GM21619 (cell line): ENCODE measurements around the gene MFF.

Experiments used
- ATAC-seq: cut with Tn5 transposase; IDR thresholded peaks from one replicate; pipeline ENCODE4 v1.9.1; 2021; ENCODE audit not compliant: unreplicated experiment

The MFF gene, protein sequence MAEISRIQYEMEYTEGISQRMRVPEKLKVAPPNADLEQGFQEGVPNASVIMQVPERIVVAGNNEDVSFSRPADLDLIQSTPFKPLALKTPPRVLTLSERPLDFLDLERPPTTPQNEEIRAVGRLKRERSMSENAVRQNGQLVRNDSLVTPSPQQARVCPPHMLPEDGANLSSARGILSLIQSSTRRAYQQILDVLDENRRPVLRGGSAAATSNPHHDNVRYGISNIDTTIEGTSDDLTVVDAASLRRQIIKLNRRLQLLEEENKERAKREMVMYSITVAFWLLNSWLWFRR

DNA sequence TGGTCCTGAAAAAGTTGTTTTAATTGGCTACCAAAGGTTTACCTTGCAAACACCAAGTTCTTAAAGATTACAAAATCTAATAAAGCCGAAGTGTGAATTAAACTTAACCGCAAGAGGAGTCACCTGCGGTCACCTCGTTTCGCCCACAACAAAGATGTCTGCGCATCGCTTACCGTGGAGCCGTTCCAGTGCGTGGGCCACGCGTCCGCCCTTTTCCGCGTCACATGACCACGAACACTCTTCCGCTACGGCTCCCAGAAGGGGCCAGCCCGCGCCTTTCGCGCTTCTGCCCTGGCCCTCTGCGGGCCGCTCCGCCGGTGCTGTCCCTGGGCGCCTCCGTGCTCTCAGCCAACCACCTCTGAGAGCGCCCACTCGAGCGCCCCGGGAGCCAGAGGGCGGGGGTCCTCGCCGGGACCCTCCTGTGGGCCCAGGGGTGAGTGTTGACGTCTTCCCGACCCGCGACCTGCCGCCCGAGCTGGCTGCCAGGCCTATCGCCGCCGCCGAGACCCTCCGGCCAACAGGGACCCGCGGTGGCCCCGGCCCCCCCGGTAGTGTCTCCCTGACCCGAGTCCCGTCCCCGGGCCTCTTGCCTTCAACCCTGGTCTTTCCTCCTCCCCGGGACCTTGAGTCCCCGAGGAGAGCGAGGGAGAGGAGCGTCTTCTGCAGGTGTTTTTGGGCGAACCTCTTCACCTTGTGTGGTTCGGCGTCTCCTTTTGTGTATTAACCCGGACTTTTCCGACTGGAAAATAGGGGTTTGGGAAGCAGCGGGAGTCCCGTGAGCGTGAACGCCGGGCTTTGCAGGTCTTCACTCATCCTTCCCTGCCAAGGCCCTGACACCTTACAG, at the start of gene MFF:
Gene MFF, plus strand, starts transcription at position 257 of the 844 bp plus-strand sequence. CDS start 5,415 bp downstream, outside the sequence.
- ATAC-seq = peak; percentile 97

DNA sequence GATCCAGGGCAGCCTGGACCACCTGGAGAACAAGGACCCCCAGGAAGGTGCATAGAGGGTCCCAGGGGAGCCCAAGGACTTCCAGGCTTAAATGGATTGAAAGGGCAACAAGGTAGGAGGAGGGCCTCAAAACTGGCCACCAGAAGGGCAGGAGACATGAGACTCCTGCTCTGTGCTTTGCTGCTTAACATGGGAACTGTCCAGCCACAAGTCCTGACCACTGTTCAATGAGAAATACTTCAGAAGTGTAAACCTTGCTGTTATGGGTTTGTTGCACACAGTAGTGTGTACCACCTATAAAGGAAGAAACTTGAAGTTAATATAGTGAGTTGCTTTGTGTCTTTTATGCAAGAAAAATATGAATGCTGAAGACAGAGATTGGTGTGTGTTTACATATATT, 44.2 kb upstream of the MFF start:
- ATAC-seq = no peak

DNA sequence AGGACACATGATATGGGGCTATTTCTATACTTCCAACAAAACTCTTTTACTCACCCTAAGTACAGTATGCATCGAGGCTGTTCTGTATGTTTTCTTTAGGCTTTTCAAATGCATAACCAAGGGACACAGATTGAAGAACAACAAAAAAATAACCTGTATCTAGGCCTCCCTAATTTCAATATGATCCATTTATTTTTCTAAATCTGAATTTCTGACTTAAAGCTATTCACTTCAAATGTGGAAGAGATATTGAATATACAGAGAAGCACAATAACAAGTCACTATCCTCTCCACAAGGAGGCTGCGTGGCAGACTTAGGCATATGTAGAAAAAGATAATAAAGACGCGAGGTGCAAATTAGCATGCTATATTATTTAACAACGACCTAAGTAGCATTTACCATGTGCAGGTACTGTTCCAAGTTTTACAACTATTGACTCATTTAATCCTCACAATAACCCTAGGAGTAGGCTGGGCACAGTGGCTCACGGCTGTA, 39.3 kb upstream of the MFF start:
- ATAC-seq = no peak

DNA sequence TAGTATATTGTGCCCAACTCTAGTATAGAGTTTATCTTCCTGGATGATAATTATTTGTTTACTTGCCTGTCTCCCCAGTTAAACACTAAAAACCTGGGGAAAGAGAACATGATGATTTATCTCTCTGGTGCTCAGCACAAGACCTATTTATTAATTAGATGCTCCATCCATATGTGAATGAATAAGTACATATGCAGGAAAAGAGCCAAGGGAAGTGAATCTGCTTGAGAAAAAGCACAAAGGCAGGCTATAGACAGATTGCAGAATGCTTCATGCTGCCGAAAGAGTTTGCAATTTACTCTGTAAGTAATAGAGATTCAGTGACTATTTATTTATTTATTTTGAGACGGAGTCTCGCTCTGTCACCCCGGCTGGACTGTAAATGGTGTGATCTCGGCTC, 37.3 kb upstream of the MFF start:
- no peak for ATAC-seq

DNA sequence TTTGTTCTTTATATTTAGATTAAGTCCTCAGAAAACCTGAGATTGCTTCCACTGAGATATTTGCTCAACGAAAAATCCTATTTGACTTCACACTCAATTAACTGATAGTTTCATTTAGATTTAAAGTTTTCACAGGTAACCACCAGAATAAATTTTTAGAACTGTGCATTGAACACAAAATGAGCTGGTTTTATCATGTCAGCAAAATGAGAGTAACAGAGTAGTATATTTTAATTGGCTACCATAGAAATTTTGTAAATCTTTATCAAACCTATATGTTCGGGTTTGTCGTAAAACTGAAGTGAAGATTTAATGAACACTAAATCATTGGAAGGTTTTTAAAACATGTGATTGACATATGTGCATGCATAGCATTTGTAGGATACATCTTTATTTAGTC, 32.7 kb upstream of the MFF start:
- no peak for ATAC-seq

DNA sequence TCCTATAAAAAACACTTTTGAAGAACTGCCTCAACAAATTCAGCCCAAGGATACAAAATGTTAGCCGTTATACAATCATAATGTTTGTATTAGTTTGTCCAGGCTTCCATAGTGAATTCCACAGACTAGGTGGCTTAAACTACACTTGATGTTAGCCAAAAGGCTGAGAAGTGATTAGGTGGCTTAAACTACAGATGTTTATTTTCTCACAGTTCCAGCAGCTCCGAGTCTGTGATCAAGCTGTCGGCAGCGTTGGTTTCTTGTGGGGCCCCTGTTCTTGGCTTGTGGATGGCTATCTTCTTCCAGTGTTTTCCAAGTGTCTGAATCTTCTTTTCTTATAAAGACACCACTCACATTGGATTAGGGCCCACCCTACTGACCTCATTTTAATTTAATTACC, 31.5 kb upstream of the MFF start:
- ATAC-seq = no peak

DNA sequence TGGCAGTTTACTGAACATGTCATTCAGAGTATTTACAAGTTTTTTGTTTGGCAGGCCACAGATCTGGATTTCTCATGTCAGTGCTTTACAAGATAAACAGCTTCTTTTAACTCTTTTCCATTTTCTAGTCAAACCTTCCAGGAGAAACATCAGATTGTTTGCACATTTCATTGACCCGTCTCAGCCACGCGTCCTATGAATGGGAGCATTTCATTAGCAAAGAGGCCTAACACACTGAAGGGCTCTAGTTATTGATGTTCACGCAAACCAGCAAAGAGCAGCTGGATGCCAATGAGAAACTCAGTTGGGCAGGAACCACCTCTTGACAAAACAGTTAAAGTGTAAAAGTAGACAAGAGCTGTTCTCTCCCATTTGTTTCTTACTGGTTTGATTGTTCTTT, 29.2 kb upstream of the MFF start:
- no peak for ATAC-seq

DNA sequence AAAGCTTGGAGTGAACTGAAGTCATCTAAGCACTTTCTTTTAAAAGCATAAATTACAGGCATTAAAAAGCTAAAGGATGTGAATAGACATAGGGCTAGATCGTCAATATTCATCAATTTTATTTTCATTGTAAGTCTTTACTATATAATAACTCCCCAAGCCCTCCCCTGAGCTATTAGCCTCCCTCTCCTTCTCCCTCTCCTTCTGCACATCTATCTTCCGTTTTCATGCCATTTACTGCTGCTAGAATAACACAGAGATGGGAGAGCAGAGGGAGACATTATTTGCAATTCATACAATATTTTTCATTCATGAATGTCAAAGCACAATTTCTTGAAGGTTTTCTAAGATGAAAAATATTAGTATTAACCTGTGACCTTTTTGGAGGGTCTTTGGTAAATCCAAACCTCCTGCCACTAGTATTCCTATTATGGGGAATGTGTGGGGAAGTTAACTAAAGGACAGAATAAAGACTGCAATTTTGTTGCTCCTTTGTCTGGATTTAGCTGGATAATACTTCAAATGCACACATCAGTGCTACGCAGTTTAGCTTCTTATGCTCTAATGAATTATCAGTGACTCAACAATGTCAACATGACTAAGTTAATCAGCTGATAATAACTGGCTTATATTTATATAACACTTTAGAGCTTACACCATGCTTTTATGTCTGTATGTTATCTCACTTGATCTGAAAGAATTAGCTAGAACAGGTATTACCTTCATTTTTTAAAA, 28.2 kb upstream of the MFF start:
- ATAC-seq = no peak

DNA sequence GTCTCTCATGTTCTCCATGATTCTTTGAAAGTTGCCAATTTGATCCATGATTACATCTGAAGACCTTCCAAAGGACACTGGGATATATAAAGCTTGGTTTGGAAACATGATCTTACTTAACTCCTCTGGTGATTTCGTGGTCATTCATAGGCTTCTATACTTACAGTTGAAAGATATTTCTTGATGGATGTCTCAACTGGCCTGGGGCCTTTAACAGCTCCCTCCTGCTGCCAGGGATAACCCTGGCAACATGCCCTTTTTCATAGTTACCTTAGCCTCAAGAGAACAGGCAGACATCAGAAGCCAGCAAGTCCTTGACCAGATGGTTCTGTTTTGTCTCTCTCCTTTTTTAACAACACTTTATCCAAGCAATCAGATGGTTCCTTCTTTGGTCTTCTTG, 23.5 kb upstream of the MFF start:
- ATAC-seq = no peak

DNA sequence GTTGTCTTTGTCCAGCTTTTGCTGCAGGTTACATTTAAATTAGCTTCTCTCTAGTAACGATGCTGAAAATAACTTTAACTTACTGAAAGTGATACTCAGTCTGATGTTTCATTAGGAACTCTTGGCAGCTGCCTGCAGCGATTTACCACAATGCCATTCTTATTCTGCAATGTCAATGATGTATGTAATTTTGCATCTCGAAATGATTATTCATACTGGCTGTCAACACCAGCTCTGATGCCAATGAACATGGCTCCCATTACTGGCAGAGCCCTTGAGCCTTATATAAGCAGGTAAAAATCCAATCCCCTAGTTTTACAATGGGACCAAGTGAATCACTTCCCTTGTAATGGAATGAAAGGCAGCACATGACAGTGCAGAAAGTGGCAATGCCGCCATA, 16.3 kb upstream of the MFF start:
- ATAC-seq = peak; percentile 83

DNA sequence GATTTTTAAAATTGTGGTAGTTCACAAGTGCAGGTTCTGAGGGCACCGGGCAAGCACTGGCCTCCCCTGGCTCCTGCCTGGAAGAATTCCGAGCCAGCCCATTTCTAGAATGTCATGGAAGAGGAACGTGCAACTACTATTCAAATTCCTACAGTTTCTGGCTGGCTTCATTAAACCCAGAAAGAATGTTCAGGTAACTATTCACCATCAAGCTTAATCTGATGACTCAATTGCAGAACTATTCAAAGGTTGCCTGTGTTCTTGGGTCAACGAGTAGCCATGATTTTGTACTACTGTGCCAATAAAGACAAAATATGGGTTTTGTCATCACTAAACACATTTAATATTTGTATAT, 14.3 kb upstream of the MFF start:
- no peak for ATAC-seq

DNA sequence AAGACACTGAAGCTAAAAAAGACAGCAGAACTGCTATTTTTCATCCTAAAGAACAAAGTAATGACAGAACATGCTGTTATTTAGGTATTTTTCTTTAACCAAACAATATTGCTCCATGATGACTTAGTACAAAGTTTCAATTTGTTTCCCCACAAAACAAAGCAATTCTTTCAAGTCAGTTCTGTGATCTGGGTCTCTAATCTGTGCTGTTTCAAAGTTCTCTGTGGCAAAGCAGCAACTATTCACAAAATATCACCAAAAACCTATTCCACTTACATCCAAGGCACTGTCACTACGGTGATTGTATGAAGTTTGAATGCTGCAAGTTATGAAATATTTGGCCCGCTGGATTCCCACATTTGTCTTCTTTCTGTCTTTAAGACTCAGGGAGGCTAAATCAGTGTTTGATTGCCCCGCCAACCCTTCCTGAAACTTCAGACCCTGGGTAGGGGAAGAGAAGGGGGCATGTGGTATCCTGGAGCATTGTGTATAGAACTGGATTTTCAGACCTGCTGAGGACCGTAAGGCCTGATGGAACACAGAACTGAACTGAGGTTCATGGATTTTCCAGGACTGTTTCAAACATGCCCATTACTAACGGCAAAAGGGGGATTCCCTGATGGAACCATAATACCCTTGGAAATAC, 13.1 kb upstream of the MFF start:
- ATAC-seq = no peak

DNA sequence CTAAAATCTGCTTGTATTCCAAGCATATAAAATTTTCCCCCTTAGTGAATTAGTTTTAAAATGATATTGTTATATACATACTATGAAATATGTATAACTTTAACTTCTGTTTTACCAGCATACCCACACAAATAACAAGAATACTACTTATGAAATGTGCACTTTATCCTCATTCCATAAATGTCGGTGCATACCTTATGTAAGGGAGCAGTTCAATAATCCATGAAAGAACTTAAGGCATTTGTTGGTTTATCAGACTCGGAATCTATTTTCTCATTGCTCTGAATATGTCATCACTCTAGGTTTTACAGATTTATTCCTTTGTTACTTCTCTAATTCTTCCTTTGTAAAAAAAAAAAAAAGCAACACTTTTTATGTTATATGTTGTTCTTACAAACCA, 12.5 kb upstream of the MFF start:
- no peak for ATAC-seq

DNA sequence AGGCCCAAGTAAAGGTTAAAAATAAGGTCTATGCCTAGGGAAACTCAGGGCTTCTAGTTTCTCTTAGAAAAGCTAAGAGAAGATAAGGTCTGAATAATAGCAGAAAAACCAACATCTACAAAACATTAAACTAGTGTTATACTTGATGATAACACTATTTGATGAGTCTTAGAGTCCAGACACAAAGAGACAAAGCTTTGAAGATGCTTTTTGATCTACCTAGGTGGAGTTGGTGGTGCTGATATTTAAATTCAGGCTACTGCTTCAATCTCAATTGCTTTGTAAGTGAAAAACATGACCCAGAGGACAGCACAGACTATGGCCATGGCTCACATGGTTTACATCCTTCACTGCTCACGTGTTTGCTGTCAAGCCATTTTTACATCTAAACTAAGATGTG, 11.7 kb upstream of the MFF start:
- no peak for ATAC-seq

DNA sequence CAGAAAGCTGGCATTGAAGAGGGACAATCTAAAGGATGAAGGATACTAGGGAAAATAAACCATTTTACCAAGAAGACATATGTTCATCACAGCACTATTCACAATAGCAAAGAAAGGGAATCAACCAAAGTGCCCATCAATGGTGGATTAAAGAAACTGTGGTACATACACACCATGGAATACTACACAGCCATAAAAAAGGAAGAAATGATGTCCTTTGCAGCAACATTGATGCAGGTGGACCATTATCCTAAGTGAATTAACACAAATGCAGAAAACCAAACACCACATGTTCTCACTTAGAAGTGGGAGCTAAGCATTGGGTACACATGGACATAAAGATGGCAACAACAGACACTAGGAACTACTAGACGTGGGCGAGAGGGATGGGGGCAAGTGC, 7.2 kb upstream of the MFF start:
- ATAC-seq = no peak

DNA sequence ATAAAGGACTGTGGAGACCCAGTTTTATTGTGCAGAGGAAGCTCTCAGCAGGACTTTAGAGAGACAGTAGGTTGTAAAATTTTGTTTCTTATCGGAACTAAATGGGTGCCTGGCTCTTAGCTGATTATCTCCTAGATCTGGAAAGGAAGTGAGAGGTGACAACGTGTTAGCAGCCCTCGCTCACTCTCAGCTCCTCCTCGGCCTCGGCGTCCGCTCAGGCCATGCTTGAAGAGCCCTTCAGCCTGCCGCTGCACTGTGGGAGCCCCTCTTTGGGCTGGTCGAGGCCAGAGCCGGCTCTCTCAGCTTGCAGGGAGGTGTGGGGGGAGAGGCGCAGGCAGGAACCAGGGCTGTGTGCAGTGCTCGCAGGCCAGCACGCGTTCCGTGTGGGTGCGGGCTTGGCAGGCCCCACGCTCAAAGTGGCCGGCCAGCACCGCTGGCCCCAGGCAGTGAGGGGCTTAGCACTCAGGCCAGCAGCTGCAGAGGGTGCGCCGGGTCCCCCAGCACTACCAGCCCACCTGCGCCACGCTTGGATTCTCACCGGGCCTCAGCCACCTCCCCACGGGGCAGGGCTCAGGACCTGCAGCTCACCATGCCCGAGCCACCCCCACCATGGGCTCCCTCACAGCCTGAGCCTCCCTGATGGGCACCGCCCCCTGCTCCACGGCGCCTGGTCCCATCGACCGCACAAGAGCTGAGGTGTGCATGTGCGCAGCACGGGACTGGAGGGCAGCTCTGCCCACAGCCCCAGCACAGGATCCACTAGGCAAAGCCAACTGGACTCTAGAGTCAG, 4.6 kb upstream of the MFF start:
- no peak for ATAC-seq

DNA sequence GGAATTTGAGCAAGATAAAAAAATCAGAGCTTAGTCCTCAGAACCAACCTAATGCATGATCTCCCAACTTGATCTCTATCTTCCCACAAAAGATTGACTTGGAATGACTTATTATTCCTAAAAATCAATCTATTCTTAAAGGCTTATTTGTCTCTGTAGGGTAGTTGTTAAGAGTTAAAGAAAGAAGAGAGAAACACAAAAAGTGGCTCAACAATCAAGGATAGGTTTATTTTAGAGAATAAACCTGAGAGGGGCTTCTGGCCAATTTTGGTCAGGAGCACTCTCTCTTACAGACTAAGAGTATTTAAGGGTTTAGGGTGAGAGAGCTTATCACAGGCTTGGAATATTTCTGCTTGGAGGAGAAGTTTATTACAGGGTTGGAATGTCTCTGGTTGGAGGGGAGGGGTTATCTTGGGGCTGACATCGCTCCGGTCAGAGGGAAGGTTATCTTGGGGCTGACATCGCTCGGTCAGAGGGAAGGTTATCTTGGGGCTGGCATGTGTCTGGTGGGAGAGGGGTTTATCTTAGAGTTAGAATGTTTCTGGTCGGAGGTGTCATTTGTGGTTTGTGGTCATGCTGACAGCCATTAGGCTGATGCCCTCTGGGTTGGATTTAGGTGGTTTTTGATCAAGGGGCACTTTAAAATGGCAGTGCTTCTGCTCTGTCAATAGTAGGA, 2.4 kb upstream of the MFF start:
- ATAC-seq = no peak

DNA sequence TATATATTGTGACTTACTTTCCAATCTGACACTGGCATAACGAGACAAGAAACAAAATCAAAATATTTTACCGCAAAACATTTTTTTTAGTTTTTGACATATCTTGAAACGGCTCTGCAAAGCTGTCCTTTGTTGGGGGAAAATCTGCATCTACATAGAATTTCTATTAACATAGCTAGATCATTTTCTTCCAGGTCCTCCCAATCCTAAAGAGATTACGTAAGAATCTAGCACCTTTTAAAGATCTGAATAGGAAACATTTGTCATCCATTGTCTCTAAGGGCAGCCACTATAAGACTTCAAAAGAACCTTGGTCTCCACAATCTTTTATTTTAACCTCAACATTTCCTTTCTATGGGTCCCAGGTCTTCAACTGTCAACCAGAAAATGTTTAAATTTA, 1.2 kb upstream of the MFF start:
- ATAC-seq = no peak

DNA sequence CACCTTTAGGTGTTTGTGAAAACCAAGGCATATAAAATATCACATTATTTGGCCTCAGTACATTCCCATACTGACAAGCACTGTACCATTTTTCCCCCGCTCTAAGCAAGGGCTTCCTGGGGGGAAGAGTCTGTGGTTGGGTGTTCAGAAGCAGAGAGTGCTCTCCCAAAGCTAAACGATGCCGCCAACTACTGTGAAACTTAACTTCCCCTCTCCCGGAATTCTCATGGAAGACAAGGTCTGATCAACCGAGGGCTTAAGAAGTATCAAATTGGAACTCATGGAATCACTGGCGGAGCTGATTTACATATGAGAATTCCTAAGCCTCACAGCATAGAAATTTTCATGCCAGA, 433 bp upstream of the MFF start:
- ATAC-seq = no peak

DNA sequence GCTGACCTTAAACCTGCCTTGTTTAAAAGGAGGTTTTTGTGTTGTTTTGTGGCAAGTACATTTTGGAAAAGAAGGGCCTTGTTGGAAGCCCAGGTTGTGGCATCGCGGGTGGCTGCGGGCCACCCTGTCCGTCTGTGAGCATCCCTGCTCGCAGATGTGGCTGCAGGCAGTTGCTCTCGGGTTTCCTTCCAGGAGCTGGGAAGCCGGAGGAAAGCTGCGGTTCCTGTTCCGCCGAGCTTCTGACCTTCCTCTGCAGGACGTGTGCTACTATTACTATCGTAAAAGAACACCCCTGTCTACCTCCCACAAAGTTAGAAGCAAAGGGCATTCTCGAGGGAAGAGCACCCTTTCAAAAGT, 766 bp downstream of the MFF start:
- peak; percentile 7 for ATAC-seq
